Heart left ventricle (tissue), 16 donors: ENCODE measurements around the gene CCDC85B. TPM values are rescaled to one million over a fixed set of nuclear protein-coding genes. Genes with fewer than 3 reads are reported as not detected.
A peak's percentile ranks its signal among the peaks of the same experiment; 100 is the strongest.

Experiments used
- ATAC-seq, 4 donors: fragments of 200-7000 bp; cut with Tn5 transposase; one replicate each; pipeline ENCODE4 v1.9.1; 2020 to 2022; ENCODE audit warnings: moderate library complexity in 4 of 4, mild to moderate bottlenecking in 3 of 4, moderate number of reproducible peaks in 1 of 4
- DNase-seq, 5 donors: peaks; one replicate each; pipeline ENCODE4 v3.0.0-alpha.2; 2020
- H3K27ac ChIP-seq, 12 donors: fragments of 200-600 bp; sonication (generic) in 4 of 12; one replicate each; pipeline versions ENCODE4 v1.5.0 to v1.8.0; 2016 to 2022; ENCODE audit warnings: mild to moderate bottlenecking in 2 of 12
- H3K27me3 ChIP-seq, 9 donors: fragments of 200-600 bp; sonication (generic) in 2 of 9; one replicate each; pipeline versions ENCODE4 v1.5.1 to v1.8.0; 2016 to 2022; ENCODE audit warnings: mild to moderate bottlenecking in 3 of 9
- H3K36me3 ChIP-seq, 9 donors: fragments of 200-600 bp; sonication (generic) in 2 of 9; one replicate each; pipeline versions ENCODE4 v1.5.0 to v1.8.0; 2018 to 2022; ENCODE audit warnings: mild to moderate bottlenecking in 2 of 9
- H3K4me1 ChIP-seq, 12 donors: fragments of 200-600 bp; sonication (generic) in 4 of 12; one replicate each; pipeline versions ENCODE4 v1.5.0 to v1.8.0; 2016 to 2022; ENCODE audit warnings: mild to moderate bottlenecking in 3 of 12
- H3K4me3 ChIP-seq, 12 donors: fragments of 200-600 bp; sonication (generic) in 4 of 12; one replicate each; pipeline versions ENCODE4 v1.5.0 to v1.8.0; 2017 to 2022; ENCODE audit warnings: mild to moderate bottlenecking in 9 of 12, moderate library complexity in 4 of 12
- H3K9me3 ChIP-seq, 12 donors: fragments of 200-600 bp; sonication (generic) in 4 of 12; one replicate each; pipeline versions ENCODE4 v1.5.0 to v1.8.0; 2016 to 2022; ENCODE audit warnings: mild to moderate bottlenecking in 1 of 12
- CTCF ChIP-seq, 12 donors: fragments of 200-600 bp; sonication (generic) in 4 of 12; IDR thresholded peaks; one replicate each; pipeline versions ENCODE4 v1.5.0 to v1.8.0; 2018 to 2022; ENCODE audit warnings: antibody characterized with exemption in 12 of 12, mild to moderate bottlenecking in 5 of 12
- POLR2A ChIP-seq, 2 donors: fragments of 450-650 bp; IDR thresholded peaks; one replicate each; pipeline ENCODE4 v1.6.1; 2017; ENCODE audit warnings: antibody characterized with exemption in 2 of 2, mild to moderate bottlenecking in 2 of 2, moderate library complexity in 2 of 2
- WGBS, 4 donors: extraction: QIAGEN DNeasy Blood & Tissue Kit in 2 of 4; methylation state at CpG; one replicate each; pipeline versions ENCODE4 v1.1.5 to v1.1.7; 2013 to 2018; 5-methylcytosine and 5-hydroxymethylcytosine counted together
- intact Hi-C, 10 donors: fragments of 100-400 bp; cut with DNase I; formaldehyde crosslinking; loops; one replicate each; pipeline versions ENCODE4 v1.11.1 to v1.14.2; 2022
- polyA plus RNA-seq, 2 donors: library from polyadenylated mRNA; stranded (reverse); fragments of 200-250 nt; gene quantifications; one replicate each; pipeline ENCODE4 v1.2.3, GENCODE V29; 2013
- total RNA-seq, 9 donors: library from RNA; depleted of rRNA in 2 of 9; stranded (reverse); fragments of >200 nt in 2 of 9; fragmentation: NEBNext Ultra II Directional in 3 of 9; extraction: Animal tissue kit (Norgen Biotek cat#: 25700) in 3 of 9; gene quantifications; one replicate each; pipeline versions ENCODE4 v1.1.0 to v1.2.4, GENCODE V29; 2016 to 2023
- donor health status: ischemic (EF 13 %, LVEDD 7.1; RV severe dilation, severe dysfunction).
- donor health status: healthy with polysubstance abuse.
- donor health status: DM: no; HTN: yes; CAD: no.
- donor health status: DM: no; HTN: no; CAD: no.
- donor health status: ischemic (EF 25% LVEDD 6.9; RV normal size, moderate dysfunction).
- donor health status: ischemic (EF 25% LVEDD 5.7; RV mildly dilated, moderate dysfunction).
- donor health status: healthy.
- donor health status: DM: yes; HTN: yes; CAD: no.
- donor health status: ischemic (EF 35%, LVEDD 5.7; RV mildly dilated, moderate dysfunction).
- donor health status: nonischemic (EF 11% LVEDD 7.7; RV severe dilation, severe dysfunction).
- donor health status: DM: yes; HTN: yes; CAD: no.
- donor health status: PGD.
- donor health status: ischemic (EF 29% LVEDD 5.4; RV normal size, mild dysfunction).
- donor health status: nonischemic (EF 23%, LVEDD 6.1; RV moderate dilation, normal function).

CCDC85B gene
- total and polyA plus RNA-seq, 11 donors: 31.3 to 78.1 (median 36.9) TPM

GRCh38 chr11:65925397-65925796 lies 34.9 kb downstream of the CCDC85B start:
- 42 to 60% (median 56%) methylated on average over 2 of the region's 2 CpGs for WGBS, 4 donors
- H3K9me3 ChIP-seq: no peaks in the 10 kb centered on the region
- no peak overlapping the region for H3K27ac ChIP-seq
- ATAC-seq (no peak), DNase-seq (no peak)
- no peak for TF ChIP-seq POLR2A (IDR thresholded peaks at IDR 0.05)
- no peak for TF ChIP-seq CTCF (IDR thresholded peaks at IDR 0.05)
- no peak overlapping the region for H3K4me3 ChIP-seq
- peaks cover 2 to 31% (median 6%) of the 10 kb centered on the region in 12 donors for H3K4me1 ChIP-seq
- H3K27me3 ChIP-seq: no peaks in the 10 kb centered on the region
- intact Hi-C loops: no loop called here
- peaks cover 0 to 22% (median 17%) of the 10 kb centered on the region in 9 donors for H3K36me3 ChIP-seq

DNA sequence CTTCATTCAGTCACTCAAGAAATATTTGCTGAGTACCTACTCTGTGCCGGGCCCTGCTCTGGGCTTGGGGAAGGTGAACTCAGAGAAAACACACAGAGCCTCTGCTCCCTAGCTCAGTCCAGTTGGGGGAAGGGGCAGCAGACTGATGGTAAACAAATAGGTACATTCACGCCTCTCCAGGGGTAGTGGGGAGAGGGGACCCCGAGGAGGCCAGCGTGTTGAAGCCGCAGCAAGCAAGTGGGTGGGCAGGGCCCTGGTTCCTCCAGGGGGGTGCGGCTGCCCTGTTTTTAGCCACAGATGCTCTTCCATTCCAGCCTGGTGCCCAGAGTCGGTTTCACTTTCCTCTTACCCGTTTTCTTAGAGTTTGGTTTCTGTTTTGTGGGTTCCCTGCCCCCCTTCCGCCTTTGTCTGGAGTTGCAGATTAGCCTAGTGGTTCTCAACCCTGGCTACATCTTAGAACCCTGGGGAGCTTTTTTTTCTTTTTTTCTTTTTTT lies 37.5 kb downstream of the CCDC85B start:
- WGBS, 4 donors: 55 to 64% (median 59%) methylated on average over 9 of the region's 9 CpGs
- intact Hi-C loops: no loop called here
- DNase-seq (peak in 3 of 5 donors; percentile 34 to 51 (median 47)), ATAC-seq (peak in 1 of 4 donors; percentile 64)
- Histone ChIP-seq H3K9me3 (no peaks in the 10 kb centered on the region), H3K27ac (peak overlapping the region in 2 of 12 donors; percentile 37 to 84), H3K36me3 (peaks cover 0 to 7% (median 5%) of the 10 kb centered on the region in 9 donors), H3K4me1 (peaks cover 0 to 22% (median 0%) of the 10 kb centered on the region in 12 donors), H3K4me3 (peak overlapping the region in 3 of 12 donors; percentile 8 to 27 (median 12)), H3K27me3 (peaks cover 0 to under 1% (median 0%) of the 10 kb centered on the region in 9 donors)
- TF ChIP-seq CTCF (IDR thresholded peaks at IDR 0.05) (no peak), POLR2A (IDR thresholded peaks at IDR 0.05) (no peak)

GRCh38 chr11:65928667-65929066 lies 38.2 kb downstream of the CCDC85B start:
- H3K36me3 ChIP-seq: peaks cover 0 to under 1% (median 0%) of the 10 kb centered on the region in 9 donors
- intact Hi-C loops: no loop called here
- peaks cover 0 to 22% (median 0%) of the 10 kb centered on the region in 12 donors for H3K4me1 ChIP-seq
- H3K27ac ChIP-seq: peak overlapping the region in 1 of 12 donors; percentile 84
- TF ChIP-seq POLR2A (IDR thresholded peaks at IDR 0.05): no peak
- no peak for TF ChIP-seq CTCF (IDR thresholded peaks at IDR 0.05)
- H3K27me3 ChIP-seq: peaks cover 0 to 7% (median 0%) of the 10 kb centered on the region in 9 donors
- no peaks in the 10 kb centered on the region for H3K9me3 ChIP-seq
- ATAC-seq: no peak
- 56 to 73% (median 65%) methylated on average over 6 of the region's 6 CpGs for WGBS, 4 donors
- DNase-seq: no peak
- peak overlapping the region in 1 of 12 donors; percentile 27 for H3K4me3 ChIP-seq

GRCh38 chr11:65931773-65932557 lies 41.5 kb downstream of the CCDC85B start:
- DNase-seq (no peak), ATAC-seq (no peak)
- no peak overlapping the region for H3K27ac ChIP-seq
- no peaks in the 10 kb centered on the region for H3K36me3 ChIP-seq
- H3K4me1 ChIP-seq: peaks cover 0 to 20% (median 0%) of the 10 kb centered on the region in 12 donors
- H3K4me3 ChIP-seq: no peak overlapping the region
- peaks cover 0 to 11% (median 0%) of the 10 kb centered on the region in 9 donors for H3K27me3 ChIP-seq
- H3K9me3 ChIP-seq: no peaks in the 10 kb centered on the region
- WGBS, 4 donors: 51 to 56% (median 54%) methylated on average over 13 of the region's 13 CpGs
- intact Hi-C loops: no loop called here
- TF ChIP-seq POLR2A (IDR thresholded peaks at IDR 0.05): no peak
- no peak for TF ChIP-seq CTCF (IDR thresholded peaks at IDR 0.05)
